Ishikawa (cell line): ENCODE results near the gene USP7.

Source experiments
- CREB1 ChIP-seq: IDR thresholded peaks from 2 replicates; pipeline ENCODE4 v1.6.1; 2012; ENCODE audit warnings: low read depth
- EGR1 ChIP-seq: IDR thresholded peaks from 2 replicates; pipeline ENCODE4 v1.6.1; 2012
- MAX ChIP-seq: IDR thresholded peaks from 2 replicates; pipeline ENCODE4 v1.6.1; 2012
- NFIC ChIP-seq: IDR thresholded peaks from 2 replicates; pipeline ENCODE4 v1.6.1; 2012
- YY1 ChIP-seq: IDR thresholded peaks from 2 replicates; pipeline ENCODE4 v1.6.1; 2012; ENCODE audit warnings: low read depth

- TF ChIP-seq NFIC (no peak), CREB1 (no peak), EGR1 (no peak), YY1 (no peak), MAX (no peak)
Measured at GRCh38 chr16:8880839-8881510, 82.7 kb downstream of the USP7 start.
